Stimulated activated CD8-positive, alpha-beta memory T cell treated with anti-CD3 and anti-CD28 coated beads, Interleukin-12 subunit alpha, Interleukin-12 subunit beta, amount 100 ng/mL, for 1 hour (primary cell): ENCODE measurements around the gene UTF1.
"Not testable (repeated sequence)": the region's sequence is repeated elsewhere in the genome, so short reads cannot be mapped to it uniquely, and the experiment has no call there.

ENCODE experiments used
- DNase-seq: peaks from one replicate; pipeline ENCODE4 v3.0.0-alpha.2; 2020; ENCODE audit warnings: low read depth

UTF1 gene

GRCh38 chr10:133227256-133227655 is 2.8 kb upstream of the UTF1 start:
- no peak for DNase-seq

GRCh38 chr10:133229265-133230043 is 563 bp upstream of the UTF1 start:
- DNase-seq: no peak

- DNase-seq: no peak
Measured at GRCh38 chr10:133230387-133231195, 574 bp downstream of the UTF1 start.

GRCh38 chr10:133231244-133231945 is 1.4 kb downstream of the UTF1 start:
- DNase-seq: no peak

GRCh38 chr10:133231946-133232574 is 2.0 kb downstream of the UTF1 start:
- DNase-seq: no peak

GRCh38 chr10:133234796-133235195 is 4.8 kb downstream of the UTF1 start:
- not testable (repeated sequence) for DNase-seq

GRCh38 chr10:133235265-133235855 is 5.3 kb downstream of the UTF1 start:
- no peak for DNase-seq

- DNase-seq: no peak
Measured at GRCh38 chr10:133235932-133236331, 5.9 kb downstream of the UTF1 start.

GRCh38 chr10:133236401-133237240 is 6.6 kb downstream of the UTF1 start:
- DNase-seq: no peak

GRCh38 chr10:133237241-133237587 is 7.2 kb downstream of the UTF1 start:
- DNase-seq: no peak

- no peak for DNase-seq
Measured at GRCh38 chr10:133237588-133238465, 7.8 kb downstream of the UTF1 start, which contains the start of gene VENTX. TSS of gene VENTX (plus strand) at chr10:133237855. CDS start at chr10:133237915, 60 bp downstream.

- no peak for DNase-seq
Measured at GRCh38 chr10:133238466-133238804, 8.4 kb downstream of the UTF1 start.

GRCh38 chr10:133239990-133240389 is 10.0 kb downstream of the UTF1 start:
- no peak for DNase-seq

GRCh38 chr10:133241501-133242205 is 11.6 kb downstream of the UTF1 start:
- DNase-seq: no peak

GRCh38 chr10:133242611-133243356 is 12.8 kb downstream of the UTF1 start:
- DNase-seq: no peak

GRCh38 chr10:133243593-133243992 is 13.6 kb downstream of the UTF1 start:
- no peak for DNase-seq

- DNase-seq: no peak
Measured at GRCh38 chr10:133245439-133246235, 15.6 kb downstream of the UTF1 start.

GRCh38 chr10:133246236-133246626 is 16.2 kb downstream of the UTF1 start:
- DNase-seq: no peak
